SU-DHL-6 (cell line): ENCODE measurements around the gene GMIP.

Source experiments
- H2AFZ ChIP-seq: fragments of 200-600 bp; sonication (generic); 2 replicates; pipeline ENCODE4 v1.6.1; 2014; ENCODE audit warnings: low read depth, mild to moderate bottlenecking, moderate library complexity, mixed read lengths, antibody characterized with exemption, low read length; ENCODE audit not compliant: severe bottlenecking
- H3F3A ChIP-seq: fragments of 200-600 bp; shearing (Covaris generic); 2 replicates; pipeline ENCODE4 v1.6.0; 2016; ENCODE audit warnings: antibody characterized with exemption, mild to moderate bottlenecking; ENCODE audit not compliant: insufficient read depth
- H3K27ac ChIP-seq: fragments of 200-600 bp; sonication (generic); 2 replicates; pipeline ENCODE4 v1.5.1; 2016; ENCODE audit warnings: low read depth, mild to moderate bottlenecking, low read length, moderate library complexity, mixed read lengths
- H3K27me3 ChIP-seq: fragments of 200-600 bp; sonication (generic), shearing (Covaris generic); 2 replicates; pipeline ENCODE4 v1.6.0; 2014; ENCODE audit warnings: mild to moderate bottlenecking, low read length
- H3K36me3 ChIP-seq: fragments of 200-600 bp; sonication (generic); 2 replicates; pipeline ENCODE4 v1.6.1; 2014; ENCODE audit warnings: mild to moderate bottlenecking, low read length, mixed read lengths
- H3K4me2 ChIP-seq: fragments of 300-600, 200-600 bp; shearing (Covaris generic), sonication (generic); 2 replicates; pipeline ENCODE4 v1.6.0; 2014; ENCODE audit warnings: low read length, low read depth, mild to moderate bottlenecking; ENCODE audit not compliant: poor library complexity, severe bottlenecking
- H3K4me3 ChIP-seq: fragments of 200-600 bp; sonication (generic); 2 replicates; pipeline ENCODE4 v1.5.1; 2014; ENCODE audit warnings: antibody characterized with exemption, low read length, mild to moderate bottlenecking, mixed read lengths; ENCODE audit not compliant: insufficient read depth, poor library complexity, severe bottlenecking
- H3K79me2 ChIP-seq: fragments of 200-600 bp; sonication (generic); 2 replicates; pipeline ENCODE4 v1.6.1; 2014; ENCODE audit warnings: mild to moderate bottlenecking, low read length, moderate library complexity; ENCODE audit not compliant: insufficient read depth
- H3K9ac ChIP-seq: fragments of 200-600 bp; sonication (generic); 2 replicates; pipeline ENCODE4 v1.7.0; 2014; ENCODE audit warnings: mild to moderate bottlenecking, low read length
- H3K9me2 ChIP-seq: fragments of 200-600 bp; sonication (generic); replicated peaks from 2 replicates; pipeline ENCODE4 v1.6.1; 2014; ENCODE audit warnings: low read length; ENCODE audit not compliant: insufficient read depth
- H3K9me3 ChIP-seq: fragments of 200-600 bp; sonication (generic); 2 replicates; pipeline ENCODE4 v1.6.1; 2014; ENCODE audit warnings: low read length, mixed read lengths; ENCODE audit not compliant: insufficient read depth
- H4K20me1 ChIP-seq: fragments of 200-600 bp; sonication (generic); 2 replicates; pipeline ENCODE4 v1.6.1; 2014; ENCODE audit warnings: low read depth, mild to moderate bottlenecking, antibody characterized with exemption, low read length, moderate library complexity, mixed read lengths
- EZH2phosphoT487 ChIP-seq: fragments of 200-600 bp; sonication (generic), shearing (Covaris generic); conservative IDR thresholded peaks from 2 replicates; pipeline ENCODE4 v1.6.1; 2018; ENCODE audit warnings: mild to moderate bottlenecking, antibody characterized with exemption, low read length, moderate library complexity, mixed read lengths
- TF ChIP-seq, protein P1 (sequence below): fragments of 200-600 bp; sonication (generic); IDR thresholded peaks from one replicate; pipeline ENCODE4 v1.5.1; 2017; ENCODE audit warnings: antibody characterized with exemption, mild to moderate bottlenecking, low read length, moderate library complexity; ENCODE audit not compliant: insufficient read depth, poor library complexity, severe bottlenecking

The GMIP gene

DNA sequence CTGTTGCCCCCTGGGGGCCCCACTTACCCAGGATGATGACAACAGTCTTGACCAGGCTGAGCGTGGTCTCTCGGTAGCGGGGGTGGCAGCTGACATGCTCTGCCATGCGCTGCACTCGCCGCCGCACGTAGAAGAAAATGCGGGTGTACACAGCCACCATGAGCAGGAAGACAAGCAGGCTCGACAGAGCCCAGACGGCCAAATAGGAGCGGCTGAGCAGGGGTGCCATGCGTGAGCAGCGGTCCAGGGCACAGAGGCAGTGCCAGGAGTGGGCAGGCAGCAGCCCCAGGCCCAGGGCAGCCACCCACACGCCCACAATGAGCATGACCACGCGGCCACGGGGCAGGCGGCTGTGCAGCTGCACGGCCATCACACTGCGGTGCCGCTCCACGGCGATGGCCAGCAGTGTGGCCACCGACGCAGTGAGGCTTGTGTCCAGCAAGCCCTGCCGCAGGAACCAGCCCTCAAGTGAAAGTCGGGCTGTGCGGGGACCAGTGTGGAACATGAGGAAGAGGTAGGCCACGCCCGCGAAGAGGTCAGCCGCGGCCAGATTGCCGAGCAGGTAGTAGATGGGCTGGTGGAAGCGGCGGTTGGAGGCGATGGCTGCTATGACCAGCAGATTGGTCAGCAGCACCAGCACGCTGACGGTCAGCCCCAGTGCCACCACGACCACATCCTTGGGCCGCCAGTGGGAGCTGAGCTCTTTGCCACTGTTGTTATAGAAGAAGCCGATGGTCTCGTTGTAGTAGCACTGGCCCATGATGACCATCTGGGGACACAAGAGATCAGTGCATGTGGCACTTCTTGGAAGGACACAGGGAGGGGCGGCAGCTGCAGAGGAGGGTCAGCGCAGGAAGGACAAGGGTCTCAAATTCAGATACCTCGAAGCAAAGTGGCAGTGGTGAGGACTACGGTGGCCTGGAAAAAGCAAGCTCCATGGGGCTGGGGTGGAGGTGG lies 16.7 kb downstream of the GMIP start:
- H3K9ac ChIP-seq, result peak overlapping the region; percentile 83
- H3K79me2 ChIP-seq, result no peaks in the 10 kb centered on the region
- no peak overlapping the region for H2AFZ ChIP-seq
- no peaks in the 10 kb centered on the region for H3K9me3 ChIP-seq
- peaks cover 11% of the 10 kb centered on the region; the same call in 1 of the 2 replicates for H3F3A ChIP-seq
- TF ChIP-seq EZH2phosphoT487, result no peak
- TF ChIP-seq, protein P1, sequence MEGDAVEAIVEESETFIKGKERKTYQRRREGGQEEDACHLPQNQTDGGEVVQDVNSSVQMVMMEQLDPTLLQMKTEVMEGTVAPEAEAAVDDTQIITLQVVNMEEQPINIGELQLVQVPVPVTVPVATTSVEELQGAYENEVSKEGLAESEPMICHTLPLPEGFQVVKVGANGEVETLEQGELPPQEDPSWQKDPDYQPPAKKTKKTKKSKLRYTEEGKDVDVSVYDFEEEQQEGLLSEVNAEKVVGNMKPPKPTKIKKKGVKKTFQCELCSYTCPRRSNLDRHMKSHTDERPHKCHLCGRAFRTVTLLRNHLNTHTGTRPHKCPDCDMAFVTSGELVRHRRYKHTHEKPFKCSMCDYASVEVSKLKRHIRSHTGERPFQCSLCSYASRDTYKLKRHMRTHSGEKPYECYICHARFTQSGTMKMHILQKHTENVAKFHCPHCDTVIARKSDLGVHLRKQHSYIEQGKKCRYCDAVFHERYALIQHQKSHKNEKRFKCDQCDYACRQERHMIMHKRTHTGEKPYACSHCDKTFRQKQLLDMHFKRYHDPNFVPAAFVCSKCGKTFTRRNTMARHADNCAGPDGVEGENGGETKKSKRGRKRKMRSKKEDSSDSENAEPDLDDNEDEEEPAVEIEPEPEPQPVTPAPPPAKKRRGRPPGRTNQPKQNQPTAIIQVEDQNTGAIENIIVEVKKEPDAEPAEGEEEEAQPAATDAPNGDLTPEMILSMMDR, result no peak
- H4K20me1 ChIP-seq, result no peaks in the 10 kb centered on the region
- H3K4me3 ChIP-seq, result peak overlapping the region; percentile 66
- no peaks in the 10 kb centered on the region for H3K27me3 ChIP-seq
- H3K4me2 ChIP-seq, result peak overlapping the region; percentile 71
- H3K27ac ChIP-seq, result peak overlapping the region; percentile 66
- H3K36me3 ChIP-seq, result no peaks in the 10 kb centered on the region
- no peaks in the 10 kb centered on the region for H3K9me2 ChIP-seq

GRCh38 chr19:19624032-19624570 lies 19.4 kb downstream of the GMIP start:
- Histone ChIP-seq H3K4me3 (no peak overlapping the region), H3K9ac (no peak overlapping the region), H2AFZ (no peak overlapping the region), H3F3A (peaks cover 7% of the 10 kb centered on the region; the same call in 1 of the 2 replicates), H4K20me1 (no peaks in the 10 kb centered on the region), H3K9me3 (no peaks in the 10 kb centered on the region), H3K9me2 (no peaks in the 10 kb centered on the region), H3K27ac (no peak overlapping the region), H3K27me3 (no peaks in the 10 kb centered on the region), H3K4me2 (no peak overlapping the region), H3K79me2 (no peaks in the 10 kb centered on the region), H3K36me3 (no peaks in the 10 kb centered on the region)
- TF ChIP-seq, protein P1, result no peak
- no peak for TF ChIP-seq EZH2phosphoT487

DNA sequence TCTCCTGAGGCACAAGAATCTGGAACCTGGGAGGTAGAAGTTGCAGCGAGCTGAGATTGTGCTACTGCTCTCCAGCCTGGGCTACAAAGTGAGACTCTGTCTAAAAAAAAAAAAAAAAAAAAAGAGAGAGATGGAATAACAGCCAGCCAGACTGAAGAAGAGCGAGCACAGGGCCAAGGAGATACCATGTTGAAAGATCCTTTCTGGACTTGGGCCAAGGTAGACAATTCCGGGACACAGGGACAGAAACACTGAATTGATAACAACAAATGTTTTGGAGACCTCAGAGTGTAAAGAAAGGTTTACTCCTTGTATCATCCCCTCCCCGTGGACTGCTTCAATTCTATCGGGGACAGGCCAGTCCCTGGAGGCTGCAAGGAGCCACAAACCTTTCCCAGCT lies 20.1 kb downstream of the GMIP start:
- Histone ChIP-seq H2AFZ (no peak overlapping the region), H3K27me3 (no peaks in the 10 kb centered on the region), H3K9me3 (no peaks in the 10 kb centered on the region), H3K4me3 (no peak overlapping the region), H3K27ac (no peak overlapping the region), H4K20me1 (no peaks in the 10 kb centered on the region), H3F3A (peaks cover under 1% of the 10 kb centered on the region; the same call in 1 of the 2 replicates), H3K4me2 (no peak overlapping the region), H3K79me2 (no peaks in the 10 kb centered on the region), H3K36me3 (no peaks in the 10 kb centered on the region), H3K9me2 (no peaks in the 10 kb centered on the region), H3K9ac (no peak overlapping the region)
- TF ChIP-seq, protein P1, result no peak
- TF ChIP-seq EZH2phosphoT487, result no peak
